Measurements from ENCODE around the gene HOXB3.

HOXB3 gene

DNA sequence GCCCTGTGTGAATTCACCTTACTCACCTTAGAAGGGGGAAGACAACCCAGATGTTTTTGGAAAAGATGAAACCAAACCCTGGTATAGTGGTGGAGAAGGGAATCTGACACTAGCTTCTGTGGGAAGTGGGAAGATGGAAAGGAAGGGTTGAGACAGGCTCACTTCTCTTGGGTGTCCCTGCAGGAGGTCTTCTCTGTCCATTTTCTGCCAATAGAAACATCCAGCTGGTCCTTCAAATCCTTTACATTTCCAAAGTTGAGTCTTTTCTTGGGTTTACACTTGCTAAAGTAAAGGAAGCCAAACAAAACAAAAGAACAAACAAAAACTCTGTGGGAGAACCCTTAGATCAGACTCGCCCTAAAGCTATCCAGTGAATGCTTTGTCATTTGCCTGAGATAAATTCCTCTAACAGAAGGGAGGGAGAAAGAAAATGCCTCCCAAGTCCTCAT, 69.4 kb downstream of the HOXB3 start:
- TF ChIP-seq, protein P1, sequence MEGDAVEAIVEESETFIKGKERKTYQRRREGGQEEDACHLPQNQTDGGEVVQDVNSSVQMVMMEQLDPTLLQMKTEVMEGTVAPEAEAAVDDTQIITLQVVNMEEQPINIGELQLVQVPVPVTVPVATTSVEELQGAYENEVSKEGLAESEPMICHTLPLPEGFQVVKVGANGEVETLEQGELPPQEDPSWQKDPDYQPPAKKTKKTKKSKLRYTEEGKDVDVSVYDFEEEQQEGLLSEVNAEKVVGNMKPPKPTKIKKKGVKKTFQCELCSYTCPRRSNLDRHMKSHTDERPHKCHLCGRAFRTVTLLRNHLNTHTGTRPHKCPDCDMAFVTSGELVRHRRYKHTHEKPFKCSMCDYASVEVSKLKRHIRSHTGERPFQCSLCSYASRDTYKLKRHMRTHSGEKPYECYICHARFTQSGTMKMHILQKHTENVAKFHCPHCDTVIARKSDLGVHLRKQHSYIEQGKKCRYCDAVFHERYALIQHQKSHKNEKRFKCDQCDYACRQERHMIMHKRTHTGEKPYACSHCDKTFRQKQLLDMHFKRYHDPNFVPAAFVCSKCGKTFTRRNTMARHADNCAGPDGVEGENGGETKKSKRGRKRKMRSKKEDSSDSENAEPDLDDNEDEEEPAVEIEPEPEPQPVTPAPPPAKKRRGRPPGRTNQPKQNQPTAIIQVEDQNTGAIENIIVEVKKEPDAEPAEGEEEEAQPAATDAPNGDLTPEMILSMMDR (conservative IDR thresholded peaks at IDR 0.05) = no peak

DNA sequence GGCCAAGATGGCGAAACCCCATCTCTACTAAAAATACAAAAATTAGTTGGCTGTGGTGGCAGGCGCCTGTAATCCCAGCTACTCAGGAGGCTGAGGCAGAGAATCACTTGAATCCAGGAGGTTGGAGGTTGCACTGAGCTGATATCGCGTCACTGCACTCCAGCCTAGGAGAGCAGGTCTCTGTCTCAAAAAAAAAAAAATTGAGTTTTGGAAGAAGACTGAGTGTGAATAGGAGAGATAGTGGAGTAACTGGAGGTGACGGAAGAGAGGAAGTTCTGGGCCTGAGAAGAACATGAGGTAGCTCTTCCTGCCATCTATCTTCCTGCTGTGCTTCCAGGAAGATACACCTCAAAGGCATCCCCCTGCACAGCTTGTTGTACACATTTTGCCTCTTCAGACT, 70.6 kb downstream of the HOXB3 start:
- no peak overlapping the region for H3K27ac ChIP-seq
- TF ChIP-seq, protein P1 (conservative IDR thresholded peaks at IDR 0.05) = no peak

More for the DNA sequence above, 69.4 kb downstream of the HOXB3 start:
- H3K27ac ChIP-seq = no peak overlapping the region

DNA sequence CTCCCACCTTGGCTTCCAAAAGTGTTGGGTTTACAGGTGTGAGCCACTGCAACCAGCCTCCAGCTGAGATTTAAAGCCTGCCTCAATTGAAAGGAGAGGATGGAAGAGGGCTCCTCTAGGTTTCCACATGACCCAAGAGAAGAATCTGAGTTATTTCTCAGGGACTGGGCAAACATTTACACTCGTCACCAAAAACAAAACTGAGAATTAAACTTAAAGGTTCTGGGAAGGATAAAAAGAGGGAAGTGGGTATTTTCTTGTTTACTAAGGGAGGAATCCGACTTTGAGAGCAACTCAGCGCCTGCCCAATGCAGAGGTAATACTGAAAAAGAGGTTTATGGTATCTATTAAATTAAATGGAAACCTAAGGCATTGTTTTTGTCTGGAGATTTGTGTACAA, 72.6 kb downstream of the HOXB3 start:
- TF ChIP-seq, protein P1 (conservative IDR thresholded peaks at IDR 0.05) = no peak
- no peak overlapping the region for H3K27ac ChIP-seq

DNA sequence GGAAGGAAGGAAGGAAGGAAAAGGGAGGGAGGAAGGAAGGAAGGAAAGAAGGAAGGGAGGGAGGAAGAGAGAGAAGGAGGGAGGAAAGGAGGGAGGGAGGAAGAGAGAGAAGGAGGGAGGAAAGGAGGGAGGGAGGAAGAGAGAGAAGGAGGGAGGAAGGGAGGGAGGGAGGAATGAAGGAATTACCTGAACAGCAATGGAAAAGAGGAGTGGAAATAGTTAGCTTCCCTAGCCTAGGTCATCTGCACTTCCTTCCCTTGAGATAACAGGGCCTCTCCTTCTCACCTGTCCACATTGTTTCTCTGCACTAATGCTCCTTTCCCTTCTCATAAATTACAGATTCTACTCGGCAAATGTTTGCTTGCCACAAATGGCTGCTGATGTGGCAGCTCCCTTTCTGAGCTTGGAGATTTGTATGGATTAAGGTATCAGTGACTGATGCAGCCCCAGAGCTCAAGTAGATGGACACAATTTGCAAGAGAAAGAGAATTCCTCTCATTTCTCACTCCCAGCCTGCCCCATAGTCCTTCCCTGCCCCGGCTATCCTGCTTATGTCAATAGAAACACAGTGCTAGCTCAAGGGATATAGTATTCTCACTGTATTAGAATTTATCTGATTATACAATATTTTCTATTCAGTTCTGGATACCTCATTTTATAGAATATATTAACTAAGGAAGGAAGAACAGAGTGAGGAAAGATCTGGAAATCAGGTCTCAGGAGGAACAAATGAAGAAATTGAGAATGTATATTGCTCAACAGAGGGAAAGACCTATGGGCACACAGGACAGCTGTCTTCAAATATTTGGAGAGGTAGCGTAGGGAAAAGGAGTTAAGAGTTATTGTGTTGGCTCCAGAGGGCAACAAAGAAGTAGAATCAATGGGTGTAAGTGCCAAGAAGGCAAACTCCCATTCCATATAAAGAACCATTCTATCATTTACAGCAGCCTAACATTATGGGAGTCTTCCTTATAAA, 73.8 kb downstream of the HOXB3 start:
- peak overlapping the region; percentile 5; the same call in 1 of the 2 replicates for H3K27ac ChIP-seq
- TF ChIP-seq, protein P1 (conservative IDR thresholded peaks at IDR 0.05) = no peak

DNA sequence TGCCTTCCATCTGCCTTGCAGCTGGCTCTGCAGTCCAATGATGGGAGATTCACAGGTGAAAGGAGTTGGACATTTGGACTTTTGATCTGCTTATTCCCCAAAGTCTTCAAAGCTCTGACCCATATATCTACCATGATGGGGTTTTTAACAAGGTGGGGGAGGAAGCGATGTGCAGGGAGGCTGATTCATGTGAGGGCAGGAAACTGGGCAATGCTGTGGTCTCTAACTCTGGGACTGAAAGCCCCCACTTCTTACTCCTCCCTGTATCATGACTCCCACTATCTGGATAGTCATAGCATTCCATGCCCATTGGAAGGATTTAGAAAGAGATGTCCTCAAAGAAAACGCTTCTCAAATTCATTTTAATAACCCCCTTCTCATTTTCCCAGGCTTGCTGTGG, 75.6 kb downstream of the HOXB3 start:
- TF ChIP-seq, protein P1 (conservative IDR thresholded peaks at IDR 0.05) = no peak
- H3K27ac ChIP-seq = no peak overlapping the region

DNA sequence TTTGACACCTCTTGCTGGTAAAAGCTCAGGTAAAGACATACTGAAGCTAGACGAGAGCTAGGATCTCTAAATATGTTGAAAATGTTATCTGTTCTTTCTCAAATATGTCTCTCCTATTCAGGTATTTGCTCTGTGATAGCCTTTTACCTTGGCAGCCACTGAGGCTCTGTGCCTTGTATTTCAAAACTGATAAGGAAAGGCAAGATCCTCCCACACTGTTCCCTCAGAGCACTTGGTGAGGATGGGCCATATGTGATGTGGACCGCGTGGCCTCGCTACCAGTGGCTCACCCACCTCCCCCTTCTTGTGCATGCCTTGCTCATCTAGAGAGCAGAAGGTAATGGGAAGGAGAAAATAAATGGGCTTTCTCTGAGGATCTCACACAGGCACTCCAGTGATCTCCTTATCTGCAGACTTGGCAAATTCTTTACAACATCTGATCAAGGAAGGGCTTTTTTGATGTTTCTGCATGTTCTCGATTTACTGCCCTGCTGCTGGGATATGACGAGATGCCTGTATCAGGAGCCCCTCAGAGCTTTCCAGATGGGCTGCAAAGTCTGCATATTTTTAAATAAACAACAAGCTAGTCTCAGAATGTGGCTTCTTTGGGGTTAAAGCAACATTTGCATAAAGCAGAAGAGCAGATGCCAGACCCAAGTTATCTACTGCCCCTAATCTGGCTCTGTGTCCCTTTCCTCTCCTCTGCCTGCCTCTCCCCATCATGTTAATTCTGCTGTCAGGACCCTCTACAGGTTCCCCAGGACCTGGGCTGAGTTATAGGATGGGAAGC, 76.2 kb downstream of the HOXB3 start:
- H3K27ac ChIP-seq = no peak overlapping the region
- TF ChIP-seq, protein P1 (conservative IDR thresholded peaks at IDR 0.05) = no peak

DNA sequence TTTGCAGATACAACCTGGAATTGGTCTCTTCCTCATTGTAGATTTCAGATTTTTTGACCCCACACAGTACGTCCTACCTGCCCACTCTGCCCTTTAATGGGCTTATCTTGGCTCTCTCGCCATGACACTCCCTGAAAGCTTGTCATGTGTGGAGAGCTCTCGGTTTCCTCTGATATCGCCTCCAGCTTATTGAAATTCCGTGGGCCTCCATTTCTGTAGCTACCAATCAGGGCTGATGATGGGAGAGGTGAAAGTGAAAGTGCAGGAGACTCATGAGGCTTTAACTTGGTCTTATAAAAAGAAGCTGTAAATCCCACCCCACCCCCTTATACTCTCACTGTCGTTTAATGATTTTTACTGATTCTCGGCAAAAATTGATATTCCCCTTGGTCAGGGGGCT, 76.9 kb downstream of the HOXB3 start:
- H3K27ac ChIP-seq = no peak overlapping the region

More for the DNA sequence above, 76.9 kb downstream of the HOXB3 start:
- TF ChIP-seq, protein P1 (conservative IDR thresholded peaks at IDR 0.05) = no peak

Data from VCaP (cell line).